GM19463 (cell line): ENCODE measurements around the gene PRKCQ.
"Not testable (repeated sequence)": the region's sequence is repeated elsewhere in the genome, so short reads cannot be mapped to it uniquely, and the experiment has no call there.

Experiments used
- ATAC-seq: cut with Tn5 transposase; IDR thresholded peaks from one replicate; pipeline ENCODE4 v1.9.1; 2021; ENCODE audit warnings: mild to moderate bottlenecking, moderate library complexity; ENCODE audit not compliant: unreplicated experiment

Gene PRKCQ

DNA sequence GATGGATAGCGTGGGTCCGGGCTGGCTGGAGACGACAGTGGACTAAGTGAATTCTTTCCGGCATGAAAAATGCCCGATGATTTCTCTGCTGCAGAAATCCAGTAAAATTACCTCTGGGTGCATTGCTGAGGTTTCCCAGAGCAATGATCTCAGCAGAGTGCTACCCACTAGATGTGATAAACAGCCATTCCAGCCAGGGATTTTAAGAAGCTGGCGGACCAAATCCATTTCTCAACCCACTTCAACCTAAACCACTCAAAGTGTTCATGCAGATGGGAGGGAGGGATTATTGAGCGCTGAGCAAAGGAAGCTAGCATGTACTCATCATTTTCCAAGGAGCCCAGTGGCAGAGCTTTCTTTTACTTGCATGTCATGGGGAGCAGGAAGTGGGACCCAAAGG lies 116.7 kb downstream of the PRKCQ start:
- no peak for ATAC-seq

DNA sequence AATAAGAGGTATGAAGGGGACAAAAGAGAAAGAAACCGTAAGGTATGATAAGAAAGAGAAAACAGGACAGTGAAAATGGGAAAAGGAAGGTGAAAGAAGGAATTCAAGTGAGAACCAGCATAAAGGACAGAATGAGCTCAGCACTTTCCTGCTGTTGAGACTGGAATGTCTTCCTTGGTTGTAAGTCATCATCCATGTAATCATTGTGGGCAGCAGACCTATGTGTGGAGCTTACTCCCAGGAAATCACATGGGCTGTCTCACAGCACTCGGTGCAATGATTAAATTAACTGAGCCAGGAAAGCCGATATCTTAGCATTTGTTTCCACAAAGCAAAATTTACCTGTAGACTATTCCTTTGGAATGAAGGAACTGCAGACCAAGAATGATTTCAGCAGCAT lies 118.1 kb downstream of the PRKCQ start:
- ATAC-seq = no peak

DNA sequence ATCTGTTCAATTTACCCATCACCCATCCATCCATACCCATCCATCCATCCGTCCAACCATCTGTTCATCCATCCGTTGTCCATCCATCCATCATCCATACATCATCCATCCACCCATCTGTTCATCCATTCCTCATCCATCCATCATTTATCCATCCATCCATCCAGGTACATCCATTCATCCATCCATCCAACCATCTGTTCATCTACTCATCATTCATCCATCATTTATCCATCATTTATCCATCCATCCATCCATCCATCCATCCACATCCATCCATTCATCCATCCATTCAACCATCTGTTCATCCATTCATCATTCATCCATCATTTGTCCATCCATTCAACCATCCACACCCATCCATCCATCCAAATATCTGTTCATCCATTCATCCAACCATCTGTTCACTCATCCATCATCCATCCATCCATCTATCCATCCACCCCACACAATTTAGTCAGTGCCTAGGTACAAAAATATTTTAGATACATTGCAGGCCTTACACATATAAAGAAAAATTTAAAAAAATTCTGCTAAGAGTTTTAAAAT lies 119.1 kb downstream of the PRKCQ start:
- no peak for ATAC-seq

DNA sequence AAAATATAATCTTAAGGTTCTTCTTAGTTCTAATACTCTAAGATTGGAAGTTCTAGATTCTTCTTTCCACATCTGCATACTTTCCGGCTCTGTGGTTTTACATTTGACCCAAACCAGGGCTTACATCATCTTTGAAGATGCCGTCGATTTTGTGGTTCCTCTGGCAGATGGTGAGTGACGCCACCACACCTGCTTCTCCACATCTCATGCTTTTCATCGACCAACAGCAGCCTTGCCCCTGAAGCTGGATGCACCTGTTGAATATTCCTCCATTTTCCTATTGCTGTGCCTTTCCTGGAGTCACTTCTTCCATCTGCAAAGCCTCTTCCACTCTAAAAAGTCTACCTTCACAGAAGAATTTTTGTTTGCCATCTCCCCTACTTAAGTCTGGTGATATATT lies 121.3 kb downstream of the PRKCQ start:
- ATAC-seq = no peak

DNA sequence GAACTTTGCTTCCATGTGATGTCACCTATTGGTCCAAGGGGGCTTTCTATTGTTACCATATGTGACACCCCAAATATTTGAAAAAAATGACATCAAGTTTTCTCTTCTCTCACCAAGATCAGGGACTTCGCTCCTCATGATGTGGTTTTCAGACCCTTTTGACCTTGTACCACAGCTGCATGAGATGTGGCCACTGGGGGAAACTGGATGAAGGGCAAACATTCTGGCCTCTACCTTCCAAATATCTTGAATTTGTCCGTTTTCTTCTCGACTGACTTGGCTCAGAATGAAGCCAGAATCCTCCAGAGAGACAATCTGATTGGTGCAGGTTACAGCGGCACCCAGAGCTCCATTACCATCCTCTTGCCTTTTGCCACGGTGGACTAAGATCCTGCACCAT lies 122.7 kb downstream of the PRKCQ start:
- ATAC-seq = no peak

DNA sequence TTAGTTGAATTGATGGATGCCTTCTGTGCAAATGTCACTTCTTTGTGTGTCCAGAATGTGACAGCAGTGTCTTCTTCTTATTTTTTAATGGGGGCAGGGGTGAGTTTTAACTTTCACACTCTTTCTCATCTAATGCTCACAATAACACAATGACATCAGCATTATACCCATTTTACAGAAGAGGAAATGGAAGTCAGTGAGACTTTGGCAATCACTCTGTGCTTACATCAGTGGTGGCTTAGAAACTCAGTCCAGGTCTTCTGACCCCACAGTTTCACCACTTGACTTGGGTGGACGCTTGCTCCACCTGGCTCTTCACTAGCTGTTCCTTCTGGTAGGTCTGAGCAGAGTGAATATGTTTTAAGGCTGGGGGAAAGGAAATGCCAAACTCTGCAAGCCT lies 124.0 kb downstream of the PRKCQ start:
- no peak for ATAC-seq

DNA sequence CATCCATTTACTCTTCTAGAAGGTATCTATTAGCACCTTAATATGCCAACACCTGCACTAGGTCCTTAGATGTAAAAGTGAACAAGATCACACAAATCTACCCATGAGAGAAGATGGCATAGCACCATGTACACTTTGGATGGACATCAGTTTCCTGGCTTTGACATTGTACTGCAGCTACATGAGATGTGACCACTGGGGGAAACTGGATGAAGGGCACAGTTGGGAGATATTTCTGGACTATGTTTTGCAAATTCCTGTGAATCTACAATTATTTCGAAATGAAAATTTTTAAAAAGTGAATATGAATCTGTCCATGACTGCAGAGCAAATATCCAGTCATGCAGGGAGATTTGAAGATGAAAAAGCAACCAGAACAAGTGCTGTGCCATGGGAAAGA lies 124.5 kb downstream of the PRKCQ start:
- ATAC-seq = no peak

DNA sequence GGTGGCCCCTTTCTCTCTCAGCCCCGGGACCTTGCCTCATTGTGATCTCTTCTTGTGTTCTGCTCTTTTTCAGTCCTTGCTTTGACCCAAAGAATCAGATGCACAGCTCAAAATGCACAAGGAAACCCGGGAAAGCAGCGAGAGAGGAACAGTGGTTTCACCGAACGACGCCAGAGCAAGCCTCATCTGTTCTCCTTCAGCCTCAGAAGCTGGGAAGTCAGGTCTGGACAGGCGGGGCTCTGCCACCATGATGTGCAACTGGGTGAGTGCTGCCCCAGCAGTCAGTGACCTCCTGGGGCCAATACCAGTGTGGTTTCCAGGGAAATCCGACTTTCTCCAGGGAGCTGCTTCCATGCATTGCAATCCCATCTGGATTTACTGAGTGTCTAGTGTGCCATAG lies 133.4 kb downstream of the PRKCQ start:
- ATAC-seq = no peak

DNA sequence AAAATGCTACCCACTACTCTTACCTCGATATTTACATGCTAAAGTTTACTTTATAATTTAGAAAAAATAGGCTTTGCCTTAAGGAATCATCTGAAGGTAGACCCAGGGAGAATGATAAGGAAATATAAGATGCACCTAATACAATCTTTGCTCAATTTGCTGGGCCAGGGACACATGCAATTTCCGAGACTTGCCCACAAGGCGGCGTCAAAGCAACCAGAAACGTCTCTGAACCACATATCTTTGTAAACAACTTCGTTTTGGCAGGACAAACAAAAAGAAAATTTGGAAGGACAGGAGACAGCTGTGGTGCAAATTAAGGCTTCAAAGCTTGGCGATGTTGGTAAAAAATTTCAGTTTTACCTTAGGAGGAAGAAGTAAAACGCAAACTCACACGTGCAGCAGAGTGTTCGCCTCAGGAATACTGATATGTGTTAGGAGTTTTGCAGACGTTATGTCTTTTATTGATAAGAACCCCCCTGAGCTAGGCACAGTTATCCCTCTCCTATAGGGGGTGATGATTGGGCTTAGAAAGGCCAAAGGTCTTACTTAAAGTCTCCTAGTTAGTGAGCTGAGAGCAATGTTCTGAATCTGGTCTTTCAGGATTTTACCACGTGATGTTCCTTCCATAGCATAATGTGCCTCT lies 134.3 kb downstream of the PRKCQ start:
- ATAC-seq = no peak

DNA sequence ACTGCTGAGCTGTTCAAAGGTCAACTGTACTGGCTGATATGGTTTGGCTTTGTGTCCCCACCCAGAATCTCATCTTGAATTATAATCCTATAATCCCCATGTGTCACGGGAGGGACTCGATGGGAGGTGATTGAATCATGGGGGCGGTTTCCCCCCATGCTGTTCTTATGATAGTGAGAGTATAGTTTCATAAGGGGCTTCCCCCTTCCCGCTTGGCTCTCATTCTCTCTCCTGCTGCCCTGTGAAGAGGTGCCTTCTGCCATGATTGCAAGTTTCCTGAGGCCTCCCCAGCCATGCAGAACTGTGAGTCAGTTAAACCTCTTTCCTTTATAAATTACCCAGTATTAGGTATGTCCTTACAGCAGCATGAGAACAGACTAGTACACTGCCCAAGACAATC lies 140.2 kb downstream of the PRKCQ start:
- not testable (repeated sequence) for ATAC-seq

DNA sequence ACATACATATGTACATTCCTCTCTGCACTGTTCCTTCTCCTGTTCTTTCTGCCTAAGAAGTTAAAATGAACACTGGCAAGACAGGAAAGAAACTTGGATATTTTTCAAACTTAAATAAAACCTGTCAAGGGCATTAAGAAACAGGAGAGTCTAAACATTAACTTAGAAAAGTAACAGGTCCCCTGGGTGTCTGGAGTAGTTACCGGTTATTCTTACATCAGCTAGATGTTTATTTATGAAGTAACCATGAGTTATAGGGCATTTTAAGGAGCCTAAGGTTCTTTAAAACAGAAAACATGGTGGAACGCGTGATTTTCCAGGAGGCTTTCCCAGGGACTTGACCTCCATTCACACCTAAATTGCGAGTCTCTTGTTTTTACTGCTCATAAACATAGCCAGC lies 148.2 kb downstream of the PRKCQ start:
- ATAC-seq = no peak

DNA sequence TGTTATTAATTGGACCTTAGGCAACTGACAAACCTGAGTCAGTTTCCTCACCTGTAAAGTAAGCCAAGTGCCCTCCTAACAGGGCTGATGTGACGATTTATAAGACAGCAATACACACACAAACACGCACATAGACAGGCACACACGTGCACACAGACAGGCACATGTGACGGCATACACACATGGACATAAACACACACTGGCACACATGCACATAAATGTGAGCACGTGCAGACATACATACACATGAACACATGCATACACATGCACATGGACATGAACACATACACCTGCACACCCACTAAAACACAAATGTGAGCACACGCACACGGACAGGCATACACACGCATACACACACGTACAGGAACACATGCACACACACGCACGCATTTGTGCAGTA lies 148.9 kb downstream of the PRKCQ start:
- no peak for ATAC-seq

DNA sequence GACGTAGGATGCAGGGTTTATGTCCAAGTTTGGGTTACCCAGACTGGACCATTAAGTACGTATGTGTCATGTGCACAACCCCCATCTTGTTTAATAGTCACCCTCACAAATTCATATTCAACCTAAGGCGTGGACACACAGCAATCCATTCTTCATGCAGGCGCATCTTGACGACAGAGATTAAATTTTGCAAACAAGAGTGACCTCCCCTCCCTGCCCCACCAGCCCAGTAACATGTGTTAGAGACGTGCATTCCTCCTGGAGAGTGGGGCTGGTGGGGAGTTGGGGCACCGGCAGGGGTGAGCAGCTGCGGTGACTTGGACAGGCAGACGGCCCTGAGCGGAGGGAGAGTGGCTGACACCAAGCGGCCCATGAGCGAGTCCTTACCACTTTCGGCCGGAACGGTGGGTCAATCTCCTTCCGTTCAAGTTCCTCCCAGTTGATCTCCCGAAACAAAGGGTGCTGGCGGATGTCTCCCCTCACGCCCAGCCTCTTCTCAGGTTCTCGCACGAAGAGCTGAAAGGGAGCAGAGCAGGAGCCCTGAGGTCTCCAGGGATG lies 149.6 kb downstream of the PRKCQ start:
- ATAC-seq = no peak

DNA sequence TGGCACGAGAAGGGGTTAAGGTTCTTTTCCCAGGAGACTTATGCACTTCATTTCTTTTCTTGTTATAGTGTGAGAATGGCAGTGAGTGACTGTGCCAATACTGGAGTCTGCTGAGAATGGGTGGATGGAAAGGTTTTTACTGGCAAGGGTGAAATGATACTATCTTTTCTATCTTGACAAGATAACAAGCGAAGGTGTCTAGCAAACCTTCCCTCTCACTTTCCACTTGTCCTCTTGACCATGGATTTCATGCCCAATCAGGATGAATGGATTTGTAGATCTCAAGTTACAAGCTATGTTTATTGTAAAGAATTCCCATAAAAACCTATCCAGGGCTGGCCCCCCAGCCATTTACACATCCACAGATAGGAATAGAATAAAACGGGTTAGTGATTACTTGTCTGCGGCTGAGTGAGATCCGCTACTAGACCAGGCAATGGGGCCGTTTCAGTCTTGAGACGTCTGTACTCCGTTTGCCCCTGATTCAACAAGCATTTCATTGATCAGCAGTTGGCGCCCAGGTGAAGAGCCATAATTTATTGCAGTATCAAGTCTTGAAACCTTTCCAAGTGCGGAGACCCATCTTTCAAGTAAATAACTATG lies 152.6 kb downstream of the PRKCQ start:
- no peak for ATAC-seq

DNA sequence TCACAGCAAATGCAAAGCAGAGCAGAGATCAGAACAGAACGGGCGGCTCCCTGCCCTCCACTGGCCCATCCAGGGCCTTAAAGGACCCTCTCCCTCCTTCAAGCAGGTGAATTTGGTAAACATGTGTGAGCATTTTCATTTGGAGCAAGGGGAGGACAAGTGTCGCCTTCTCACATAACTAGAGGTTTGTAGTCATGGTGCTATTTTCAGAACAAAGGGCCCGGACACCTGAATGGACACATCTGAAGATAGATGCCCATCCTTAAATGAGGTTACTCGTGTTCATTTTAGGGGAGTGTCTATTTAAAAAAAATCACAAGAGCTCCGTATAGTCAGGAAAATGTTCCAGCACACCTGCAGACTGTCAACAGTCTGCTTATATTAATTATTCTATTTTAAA lies 153.8 kb downstream of the PRKCQ start:
- ATAC-seq = no peak

DNA sequence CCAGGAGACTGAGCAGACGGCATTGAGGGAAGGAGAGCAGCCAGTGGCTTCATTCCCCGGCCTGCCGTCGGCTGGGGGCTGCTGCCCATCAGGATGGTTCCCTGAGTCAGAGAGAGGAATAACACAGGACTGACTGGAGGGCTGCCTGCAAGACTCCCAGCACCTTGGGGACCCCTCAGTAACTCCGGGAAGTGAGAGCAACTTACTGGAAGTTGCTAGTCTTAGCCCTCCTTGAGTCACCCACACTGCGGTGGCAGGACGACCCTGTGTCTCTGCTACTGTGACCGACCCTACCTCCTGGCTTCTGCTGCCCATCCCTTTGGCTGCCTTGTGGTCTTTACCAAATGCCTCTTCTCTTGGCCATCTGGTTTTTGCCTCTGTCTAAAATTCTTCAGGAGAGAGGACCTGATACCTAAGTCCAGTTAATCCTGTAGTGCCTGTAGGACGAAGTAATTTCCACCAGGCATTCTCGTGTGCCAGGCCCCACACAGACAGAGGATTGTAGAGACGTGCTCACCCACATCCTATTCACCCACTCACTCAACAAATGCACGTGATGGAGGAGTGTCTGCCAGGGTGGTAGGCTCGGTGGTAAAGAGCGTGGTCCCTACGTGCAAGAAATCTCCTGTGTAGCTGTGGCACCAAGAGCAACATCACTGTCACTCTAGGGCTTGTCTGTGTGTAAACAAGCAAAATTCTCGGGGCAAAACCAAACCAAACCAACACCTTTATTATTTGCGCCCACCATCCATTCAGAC lies 156.5 kb downstream of the PRKCQ start:
- no peak for ATAC-seq

DNA sequence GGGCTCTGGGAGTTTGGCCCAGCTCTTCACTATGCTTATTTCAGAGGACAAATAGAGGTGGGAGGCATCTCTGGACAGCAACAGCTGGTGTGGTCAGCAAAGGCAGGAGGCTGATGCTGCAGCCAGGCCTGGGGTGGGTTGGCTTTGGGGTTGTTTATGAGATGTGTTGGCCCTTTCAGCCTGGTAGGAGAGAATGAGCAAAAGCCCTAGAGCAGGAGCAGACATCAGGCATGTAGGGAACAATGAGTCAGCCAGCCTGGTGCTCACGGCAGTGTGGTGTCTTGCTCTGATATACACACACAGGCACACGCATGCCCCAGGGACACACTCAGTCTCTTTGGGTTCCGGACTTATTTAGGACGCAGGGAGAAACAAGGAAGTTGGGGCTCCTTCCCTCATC lies 157.1 kb downstream of the PRKCQ start:
- ATAC-seq = no peak

DNA sequence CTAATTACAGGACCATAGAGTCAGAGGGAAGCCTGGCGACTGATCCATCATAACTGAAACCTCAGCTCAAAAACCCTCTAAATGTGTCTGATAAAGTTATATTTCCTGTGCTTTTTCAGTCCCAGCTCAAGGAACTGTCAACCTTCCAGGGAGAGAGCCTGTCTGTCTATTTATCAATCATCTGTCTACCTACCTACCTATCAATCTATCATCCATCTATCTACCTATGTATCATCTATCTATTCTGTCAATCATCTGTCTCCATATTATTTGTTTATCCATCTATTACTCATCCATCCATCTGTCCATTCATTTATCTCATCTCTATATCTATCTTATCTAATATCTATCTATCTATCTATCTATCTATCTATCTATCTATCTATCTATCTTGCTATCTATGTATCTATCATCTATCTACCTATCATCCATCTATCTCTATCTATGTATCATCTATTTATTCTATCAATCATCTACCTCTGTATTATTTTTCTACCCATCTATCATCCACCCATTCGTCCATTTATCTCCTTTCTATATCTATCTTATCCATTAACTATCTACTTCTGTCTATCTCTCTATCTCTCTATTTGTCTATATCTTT lies 161.4 kb downstream of the PRKCQ start:
- no peak for ATAC-seq

DNA sequence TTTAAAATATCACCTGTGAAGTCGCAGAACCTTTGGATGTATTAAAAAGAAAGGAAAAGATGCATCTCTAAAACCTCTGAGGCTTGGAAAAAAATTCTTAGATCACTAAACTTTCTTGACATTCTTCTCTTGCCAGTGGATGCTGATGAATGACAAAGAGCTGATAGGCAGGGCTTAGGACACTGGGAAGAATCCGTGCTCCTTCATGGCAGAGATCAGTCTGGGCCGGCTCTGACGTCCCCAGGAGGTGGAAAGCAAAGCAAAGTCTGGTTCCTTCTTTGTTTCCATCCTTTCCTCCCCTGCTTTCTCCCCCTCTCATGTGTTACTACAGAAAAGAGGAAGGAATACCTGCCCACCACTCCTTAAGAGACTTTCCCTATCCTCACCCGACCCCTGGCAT lies 161.9 kb downstream of the PRKCQ start:
- ATAC-seq = no peak

DNA sequence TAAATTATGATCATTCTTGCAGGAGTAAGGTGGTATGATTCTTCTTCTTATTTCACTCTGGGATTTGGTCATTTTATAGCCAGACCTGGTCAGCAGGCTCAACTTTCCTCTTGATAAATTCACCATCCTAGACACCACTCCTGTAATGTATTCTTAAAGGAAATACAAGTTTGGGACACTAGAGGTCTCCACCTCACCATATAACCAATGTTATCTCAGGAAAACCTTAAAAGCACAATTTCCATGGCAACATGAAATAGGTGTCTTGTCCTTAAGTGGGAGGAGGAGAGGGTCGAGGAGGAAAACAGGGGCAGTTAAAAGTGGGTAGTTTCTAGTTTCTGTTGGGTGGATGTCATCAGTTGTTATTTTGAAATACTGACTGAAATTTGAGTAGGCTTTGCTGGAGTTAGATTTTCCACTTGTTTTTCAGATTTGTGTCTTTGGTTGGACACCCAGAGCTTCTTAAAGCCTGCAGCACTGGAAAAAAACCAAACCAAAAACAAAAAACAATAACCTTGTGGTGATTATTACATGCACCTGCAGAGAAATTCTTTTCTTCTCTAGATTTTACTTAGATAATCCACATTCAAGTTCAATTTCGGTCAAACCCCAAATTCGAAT lies 163.1 kb downstream of the PRKCQ start:
- ATAC-seq = no peak

DNA sequence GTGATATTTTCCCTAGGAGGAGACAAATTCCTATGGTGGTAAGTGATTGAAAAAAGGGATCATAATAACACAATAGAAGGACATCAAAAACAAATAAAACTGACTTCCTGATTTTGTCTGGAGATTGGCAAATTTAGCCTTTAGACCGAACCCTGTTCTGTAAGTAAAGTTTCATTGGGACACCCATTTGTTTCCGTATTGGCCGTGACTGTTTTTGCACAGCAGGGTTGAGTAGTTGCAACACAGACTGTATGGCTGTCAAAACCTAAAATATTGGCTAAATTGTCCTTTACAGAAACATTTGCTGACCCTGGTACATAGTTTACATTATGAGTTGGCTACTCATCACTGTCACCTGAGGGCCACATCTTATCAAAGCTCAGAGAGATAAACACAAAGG lies 168.6 kb downstream of the PRKCQ start:
- ATAC-seq = no peak
